Measurements from ENCODE around the gene PTGES.
"Not testable (repeated sequence)": the region's sequence is repeated elsewhere in the genome, so short reads cannot be mapped to it uniquely, and the experiment has no call there.

PTGES gene

DNA sequence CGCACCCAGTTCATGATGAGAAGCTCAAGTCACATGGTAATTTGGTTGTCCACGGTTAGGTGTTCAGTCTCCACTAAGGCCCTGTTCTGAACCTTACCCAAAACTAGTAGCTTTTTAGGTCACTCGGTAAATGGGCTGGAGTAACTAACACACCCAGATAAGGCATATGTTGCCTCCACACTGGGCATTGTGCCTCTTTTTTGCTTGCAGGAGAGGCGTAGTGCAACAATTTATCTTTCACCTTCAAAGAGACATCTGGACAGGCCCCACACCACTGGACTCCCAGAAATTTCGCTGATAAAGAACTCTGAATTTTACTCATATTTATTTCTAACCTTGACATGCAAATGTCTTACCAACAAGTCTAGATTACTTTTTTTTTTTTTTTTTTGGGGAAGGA, 16.8 kb upstream of the PTGES start:
- DNase-seq (ENCODE audit: low spot score), result no peak
- H3K27ac ChIP-seq, result no peak overlapping the region
- no peak overlapping the region for H3K4me3 ChIP-seq
- TF ChIP-seq, protein P1, sequence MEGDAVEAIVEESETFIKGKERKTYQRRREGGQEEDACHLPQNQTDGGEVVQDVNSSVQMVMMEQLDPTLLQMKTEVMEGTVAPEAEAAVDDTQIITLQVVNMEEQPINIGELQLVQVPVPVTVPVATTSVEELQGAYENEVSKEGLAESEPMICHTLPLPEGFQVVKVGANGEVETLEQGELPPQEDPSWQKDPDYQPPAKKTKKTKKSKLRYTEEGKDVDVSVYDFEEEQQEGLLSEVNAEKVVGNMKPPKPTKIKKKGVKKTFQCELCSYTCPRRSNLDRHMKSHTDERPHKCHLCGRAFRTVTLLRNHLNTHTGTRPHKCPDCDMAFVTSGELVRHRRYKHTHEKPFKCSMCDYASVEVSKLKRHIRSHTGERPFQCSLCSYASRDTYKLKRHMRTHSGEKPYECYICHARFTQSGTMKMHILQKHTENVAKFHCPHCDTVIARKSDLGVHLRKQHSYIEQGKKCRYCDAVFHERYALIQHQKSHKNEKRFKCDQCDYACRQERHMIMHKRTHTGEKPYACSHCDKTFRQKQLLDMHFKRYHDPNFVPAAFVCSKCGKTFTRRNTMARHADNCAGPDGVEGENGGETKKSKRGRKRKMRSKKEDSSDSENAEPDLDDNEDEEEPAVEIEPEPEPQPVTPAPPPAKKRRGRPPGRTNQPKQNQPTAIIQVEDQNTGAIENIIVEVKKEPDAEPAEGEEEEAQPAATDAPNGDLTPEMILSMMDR (IDR thresholded peaks at IDR 0.05), result no peak

DNA sequence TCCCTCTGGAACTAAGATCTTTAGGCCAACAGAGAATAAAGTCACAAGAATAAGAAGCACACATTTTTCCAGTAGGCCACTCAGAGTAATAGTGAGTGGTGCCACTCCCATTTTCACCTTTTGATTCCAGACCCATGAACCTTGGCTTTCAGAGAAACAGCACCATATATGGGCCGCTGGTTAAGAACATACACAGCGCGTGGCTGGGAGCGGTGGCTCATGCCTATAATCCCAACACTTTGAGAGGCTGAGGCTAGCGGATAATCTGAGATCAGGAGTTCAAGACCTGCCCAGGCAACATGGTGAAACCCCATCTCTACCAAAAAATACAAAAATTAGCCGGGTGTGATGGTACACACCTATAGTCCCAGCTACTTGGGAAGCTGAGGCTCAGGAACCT, 15.6 kb upstream of the PTGES start:
- no peak overlapping the region for H3K4me3 ChIP-seq
- DNase-seq (ENCODE audit: low spot score), result no peak
- TF ChIP-seq, protein P1 (IDR thresholded peaks at IDR 0.05), result no peak
- H3K27ac ChIP-seq, result no peak overlapping the region

DNA sequence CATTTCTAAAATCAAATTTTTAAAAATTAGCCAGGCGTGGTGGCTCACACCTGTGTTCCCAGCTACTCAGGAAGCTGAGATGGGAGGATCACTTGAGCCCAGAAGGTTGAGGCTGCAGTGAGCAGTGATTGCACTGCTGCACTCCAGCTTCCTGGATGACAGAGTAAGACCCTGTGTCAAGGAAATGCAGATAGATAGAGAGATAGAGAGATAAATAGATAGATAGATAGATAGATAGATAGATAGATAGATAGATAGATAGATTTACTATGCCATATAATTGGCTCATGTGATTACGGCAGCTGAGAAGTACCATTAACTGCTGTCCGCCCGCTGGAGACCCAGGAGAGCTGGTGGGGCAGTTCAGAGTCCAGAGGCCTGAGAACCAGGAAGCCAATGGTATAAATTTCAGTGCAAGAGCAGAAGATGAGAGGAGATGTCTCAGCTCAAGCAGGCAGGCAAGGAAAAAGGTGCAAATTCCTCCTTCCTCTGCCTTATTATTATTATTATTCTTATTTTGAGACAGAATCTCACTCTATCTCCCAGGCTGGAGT, 13.0 kb upstream of the PTGES start:
- DNase-seq (ENCODE audit: low spot score), result no peak
- no peak overlapping the region for H3K27ac ChIP-seq
- no peak overlapping the region for H3K4me3 ChIP-seq
- TF ChIP-seq, protein P1 (IDR thresholded peaks at IDR 0.05), result no peak

DNA sequence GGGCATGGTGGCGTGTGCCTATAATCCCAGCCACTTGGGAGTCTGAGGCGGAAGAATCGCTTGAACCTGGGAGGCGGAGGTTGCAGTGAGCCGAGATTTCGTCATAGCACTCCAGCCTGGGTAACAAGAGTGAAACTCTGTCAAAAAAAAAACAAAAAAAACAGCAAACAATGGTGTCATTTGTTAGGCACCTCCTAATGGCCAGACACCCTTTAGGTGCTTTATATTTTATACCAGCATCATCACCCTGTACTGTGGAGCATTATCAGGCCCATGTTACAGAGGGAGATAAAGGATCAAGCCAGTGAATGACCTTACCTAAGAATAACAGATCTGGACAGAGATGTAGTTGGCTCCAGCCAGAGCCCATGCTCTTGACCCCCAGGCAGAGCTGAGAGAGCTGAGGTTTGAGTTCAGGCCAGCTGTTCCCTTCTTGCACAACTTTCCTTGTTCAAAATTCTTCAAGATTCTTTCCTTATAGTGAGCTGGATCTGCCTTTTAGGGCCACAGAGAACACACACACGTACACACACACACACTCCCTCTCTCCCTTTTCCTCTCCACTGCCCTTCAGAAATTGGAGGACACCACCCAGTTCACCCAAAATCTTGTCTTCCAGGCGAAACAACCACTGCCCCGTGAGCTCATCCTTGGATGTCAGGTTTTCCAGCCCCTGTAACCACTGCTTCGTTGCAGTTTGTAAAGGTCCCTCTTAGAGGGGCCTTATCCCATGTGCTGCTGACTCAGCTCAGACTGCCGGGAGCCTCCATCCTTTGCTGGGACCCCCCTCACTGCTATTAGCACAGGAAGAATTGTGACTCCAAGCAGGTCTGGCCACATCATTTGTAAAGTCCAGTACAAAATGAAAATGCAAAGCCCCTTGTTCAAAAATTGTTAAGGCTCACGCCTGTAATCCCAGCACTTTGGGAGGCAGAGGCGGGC, 10.4 kb upstream of the PTGES start:
- TF ChIP-seq, protein P1 (IDR thresholded peaks at IDR 0.05), result no peak
- Histone ChIP-seq H3K27ac (peak overlapping the region in 1 of 2 donors; percentile 70), H3K4me3 (no peak overlapping the region)
- DNase-seq (ENCODE audit: low spot score), result no peak

DNA sequence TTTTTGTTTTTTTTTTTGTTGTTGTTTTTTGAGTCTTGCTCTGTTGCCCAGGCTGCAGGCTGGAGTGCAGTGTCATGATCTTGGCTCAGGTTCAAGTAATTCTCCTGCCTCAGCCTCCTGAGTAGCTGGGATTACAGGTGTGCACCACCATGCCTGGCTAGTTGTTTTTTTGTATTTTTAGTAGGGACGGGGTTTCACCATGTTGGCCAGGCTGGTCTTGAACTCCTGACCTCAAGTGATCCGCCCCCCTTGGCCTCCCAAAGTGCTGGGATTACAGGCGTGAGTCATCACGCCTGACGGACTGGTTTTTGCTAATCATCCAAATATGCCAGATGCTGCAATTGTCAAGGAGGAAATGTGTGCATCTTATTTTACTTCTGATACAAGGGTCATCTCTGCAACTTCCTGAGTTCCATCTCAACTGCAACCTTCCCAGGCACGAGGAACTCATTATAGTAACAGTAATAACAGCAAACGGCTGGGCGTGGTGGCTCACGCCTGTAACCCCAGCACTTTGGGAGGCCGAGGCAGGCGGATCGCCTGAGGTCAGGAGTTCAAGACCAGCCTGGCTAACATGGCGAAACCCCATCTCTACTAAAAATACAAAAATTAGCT, 9.6 kb upstream of the PTGES start:
- not testable (repeated sequence) for DNase-seq (ENCODE audit: low spot score); H3K4me3 ChIP-seq
- H3K27ac ChIP-seq, result peak overlapping the region in 1 of 2 donors; percentile 70

DNA sequence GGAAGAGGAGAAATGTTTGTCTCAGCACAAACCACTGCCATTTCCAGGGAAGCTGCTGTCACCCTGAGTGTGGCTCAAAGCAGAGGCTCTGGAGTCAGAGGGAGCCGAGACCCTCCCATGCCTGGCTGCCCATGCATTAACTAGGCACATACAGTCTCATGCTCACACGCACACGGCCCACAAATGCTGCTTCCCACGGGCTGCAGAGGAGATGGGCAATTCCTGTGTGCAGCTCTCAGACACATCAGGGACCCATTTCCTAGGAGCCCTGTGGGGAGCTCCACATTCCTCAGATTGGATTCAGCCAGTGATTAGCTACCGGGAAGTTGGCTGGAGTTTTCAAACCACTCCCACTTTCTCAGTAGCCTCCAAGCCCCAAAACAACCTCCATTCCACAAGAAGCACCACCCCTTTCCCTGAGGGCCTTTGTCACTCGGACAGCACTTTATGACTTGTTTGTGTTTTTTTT, 9.1 kb upstream of the PTGES start:
- no peak for DNase-seq (ENCODE audit: low spot score)
- Histone ChIP-seq H3K27ac (peak overlapping the region in 1 of 2 donors; percentile 61), H3K4me3 (peak overlapping the region; percentile 21)
- TF ChIP-seq, protein P1 (IDR thresholded peaks at IDR 0.05), result no peak

DNA sequence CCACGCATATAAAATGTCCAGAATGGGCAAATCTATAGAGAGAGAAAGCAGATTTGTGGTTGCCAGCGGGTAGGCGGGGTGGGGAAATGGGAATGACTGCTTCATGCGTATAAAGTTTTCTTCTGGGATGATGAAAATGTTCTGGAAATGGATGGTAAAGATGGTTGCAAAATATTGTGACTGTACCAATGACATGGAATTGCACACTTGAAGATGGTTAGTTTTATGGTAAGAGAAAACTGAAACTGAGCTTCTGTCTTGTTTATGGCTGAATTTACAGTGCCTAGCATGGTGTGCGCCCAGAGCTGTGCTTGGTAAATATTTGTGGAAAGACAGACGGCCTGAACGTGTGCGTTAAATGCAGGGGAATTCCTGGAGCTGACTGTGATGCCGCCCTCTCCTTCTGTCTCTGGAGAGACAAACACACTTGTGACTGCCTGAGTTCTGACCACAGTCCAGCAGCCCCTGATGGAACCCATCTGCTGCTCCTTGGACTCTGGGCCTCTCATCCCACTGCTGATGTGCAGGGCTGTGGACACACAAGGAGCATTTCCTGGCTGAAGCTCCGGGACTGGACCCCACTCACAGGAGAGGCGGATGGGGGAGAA, 8.6 kb upstream of the PTGES start:
- DNase-seq (ENCODE audit: low spot score), result no peak
- H3K4me3 ChIP-seq, result peak overlapping the region; percentile 21
- TF ChIP-seq, protein P1 (IDR thresholded peaks at IDR 0.05), result no peak
- peak overlapping the region in 1 of 2 donors; percentile 61 for H3K27ac ChIP-seq

DNA sequence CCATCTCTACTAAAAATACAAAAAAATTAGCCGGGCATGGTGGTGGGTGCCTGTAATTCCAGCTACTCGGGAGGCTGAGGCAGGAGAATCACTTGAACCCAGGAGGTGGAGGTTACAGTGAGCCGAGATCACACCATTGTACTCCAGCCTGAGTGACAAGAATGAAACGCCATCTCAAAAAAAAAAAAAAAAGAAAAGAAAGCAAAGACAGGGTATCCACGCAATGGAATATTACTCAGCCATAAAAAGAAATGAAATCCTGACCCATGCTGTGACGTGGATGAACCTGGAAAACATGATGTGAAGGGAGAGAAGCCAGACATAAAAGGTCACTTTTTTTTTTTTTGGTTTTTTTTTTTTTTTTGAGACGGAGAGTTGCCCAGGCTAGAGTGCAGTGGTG, 7.9 kb upstream of the PTGES start:
- not testable (repeated sequence) for H3K4me3 ChIP-seq; DNase-seq (ENCODE audit: low spot score)
- H3K27ac ChIP-seq, result peak overlapping the region in 1 of 2 donors; percentile 61

Data from coronary artery (tissue), 2 donors.